K562 (cell line): ENCODE results near the gene SNX9. TPM values are rescaled to one million over a fixed set of nuclear protein-coding genes. Genes with fewer than 3 reads are reported as not detected.

Experiments
- ATAC-seq: fragments of 200-7000 bp; cut with Tn5 transposase; 3 replicates; pipeline ENCODE4 v1.9.1; 2020; ENCODE audit warnings: moderate library complexity
- BruUV-seq: library from RNA; stranded (reverse); fragments of 400-500 nt; replicated peaks from 2 replicates; lab custom pipeline; 2021; lab: Mats Ljungman, UMichigan
- CTCF ChIA-PET: fragments of 300-600 bp; formaldehyde crosslinking; extraction: SDS; loops from one replicate; lab custom pipeline; 2021; ENCODE audit warnings: low intra/inter-chr PET ratio; lab: Yijun Ruan, JAX
- POLR2A ChIA-PET: fragments of 300-600, 350-650 bp; sonication (Branson Sonifier 250); formaldehyde crosslinking; extraction: SDS; loops from one replicate; lab custom pipeline; 2021; ENCODE audit warnings: antibody characterized with exemption, inconsistent platforms; lab: Yijun Ruan, JAX
- DNase-seq, 4 experiments: peaks; one replicate each; pipeline versions ENCODE4 v3.0.0 to v3.0.0-alpha.2; 2011 to 2018; ENCODE audit warnings: low spot score in 3 of 4, mixed read lengths in 3 of 4; ENCODE audit errors: extremely low read depth in 1 of 4
- FAIRE-seq: peaks from 2 replicates; lab custom pipeline; 2011; peaks lifted over from hg19 to GRCh38; lab: Jason Lieb, UNC
- H2AFZ ChIP-seq: 2 replicates; pipeline ENCODE4 v1.6.0; 2011; ENCODE audit warnings: low read depth, low read length, control low read depth, inconsistent platforms
- H3K27ac ChIP-seq: fragments of 200-600 bp; 3 replicates; pipeline ENCODE4 v1.8.0; 2011; ENCODE audit warnings: low read depth, mild to moderate bottlenecking, control low read depth, inconsistent platforms, low read length, moderate library complexity, mixed read lengths; ENCODE audit errors: extremely low read depth
- H3K27me3 ChIP-seq, 2 experiments: fragments of 300-600 bp in 1 of 2; 2 replicates in 1 of 2; 3 replicates in 1 of 2; pipeline versions ENCODE4 v1.6.0 to v1.8.0; 2011; ENCODE audit warnings: inconsistent platforms in 2 of 2, low read length in 2 of 2, mild to moderate bottlenecking in 1 of 2, mixed read lengths in 1 of 2, moderate library complexity in 1 of 2; ENCODE audit not compliant: control insufficient read depth in 2 of 2, insufficient read depth in 2 of 2
- H3K36me3 ChIP-seq: fragments of 300-600 bp; 3 replicates; pipeline ENCODE4 v1.8.0; 2011; ENCODE audit warnings: mild to moderate bottlenecking, low read length, inconsistent platforms; ENCODE audit not compliant: control insufficient read depth, insufficient read depth
- H3K4me1 ChIP-seq, 2 experiments: fragments of 200-600 bp in 1 of 2; replicated peaks in 1 of 2; 2 replicates in 1 of 2; 3 replicates in 1 of 2; pipeline versions ENCODE4 v1.5.1 to v1.8.0; 2011; ENCODE audit warnings: inconsistent platforms in 2 of 2, low read length in 2 of 2, mild to moderate bottlenecking in 1 of 2, mixed read lengths in 1 of 2, moderate library complexity in 1 of 2; ENCODE audit not compliant: control insufficient read depth in 2 of 2, insufficient read depth in 2 of 2
- H3K4me2 ChIP-seq: 2 replicates; pipeline ENCODE4 v1.6.1; 2011; ENCODE audit warnings: low read length, control low read depth, inconsistent platforms, mixed read lengths; ENCODE audit not compliant: insufficient read depth
- H3K4me3 ChIP-seq: fragments of 200-600 bp; sonication (generic), shearing (Covaris generic); 2 replicates; pipeline ENCODE4 v1.5.1; 2016; ENCODE audit warnings: control low read depth, inconsistent platforms
- H3K79me2 ChIP-seq: fragments of 200-600 bp; 3 replicates; pipeline ENCODE4 v1.8.0; 2011; ENCODE audit warnings: low read length, inconsistent platforms; ENCODE audit not compliant: control insufficient read depth, insufficient read depth
- H3K9ac ChIP-seq, 2 experiments: 2 replicates each; pipeline versions ENCODE4 v1.6.0 to v1.6.1; 2011; ENCODE audit warnings: low read depth in 2 of 2, low read length in 2 of 2, control low read depth in 1 of 2, inconsistent platforms in 1 of 2, mild to moderate bottlenecking in 1 of 2, mixed read lengths in 1 of 2; ENCODE audit not compliant: insufficient read depth in 1 of 2
- H3K9me1 ChIP-seq: one replicate; pipeline ENCODE4 v1.6.0; 2011; ENCODE audit warnings: inconsistent platforms, mild to moderate bottlenecking, low read length, moderate library complexity; ENCODE audit not compliant: control insufficient read depth, insufficient read depth
- H3K9me3 ChIP-seq: replicated peaks from 2 replicates; pipeline ENCODE4 v1.5.1; 2011; ENCODE audit warnings: low read depth, low read length, inconsistent platforms; ENCODE audit not compliant: control insufficient read depth, insufficient read depth
- H4K20me1 ChIP-seq: replicated peaks from 2 replicates; pipeline ENCODE4 v1.6.1; 2011; ENCODE audit warnings: low read length, inconsistent platforms, mixed read lengths; ENCODE audit not compliant: control insufficient read depth, insufficient read depth
- ARID3A ChIP-seq: IDR thresholded peaks from 2 replicates; pipeline ENCODE4 v1.6.1; 2012; ENCODE audit warnings: low read depth, low read length, improper control_type of control experiment, borderline replicate concordance
- ASH1L ChIP-seq: fragments of 450-650 bp; IDR thresholded peaks from 2 replicates; pipeline ENCODE4 v1.6.1; 2018; ENCODE audit warnings: borderline replicate concordance, mild to moderate bottlenecking, low read depth; ENCODE audit not compliant: partially characterized antibody
- FUS ChIP-seq: fragments of 200-400 bp; formaldehyde crosslinking; optimal IDR thresholded peaks from 2 replicates; pipeline ENCODE3; 2017; ENCODE audit warnings: low read depth, low read length
- KAT7 ChIP-seq: sonication (generic); formaldehyde crosslinking; IDR thresholded peaks from 2 replicates; pipeline ENCODE4 v1.8.0; 2022; ENCODE audit warnings: missing genetic modification reagents, mild to moderate bottlenecking, borderline replicate concordance
- KDM1A ChIP-seq, 2 experiments: fragments of 450-650 bp; IDR thresholded peaks; 2 replicates each; pipeline ENCODE4 v1.6.1; 2016; ENCODE audit warnings: mild to moderate bottlenecking in 2 of 2
- NFE2 ChIP-seq: IDR thresholded peaks from 2 replicates; pipeline ENCODE4 v1.6.1; 2014; ENCODE audit warnings: antibody characterized with exemption, low read depth
- NR0B1 ChIP-seq: fragments of 450-650 bp; IDR thresholded peaks from one replicate; pipeline ENCODE4 v1.6.1; 2018; ENCODE audit warnings: mild to moderate bottlenecking, moderate library complexity; ENCODE audit not compliant: partially characterized antibody
- PRMT5 ChIP-seq: sonication (generic); formaldehyde crosslinking; IDR thresholded peaks from 2 replicates; pipeline ENCODE4 v1.5.0; 2020; ENCODE audit warnings: missing genetic modification reagents
- SLC30A9 ChIP-seq: fragments of 250-450 bp; sonication (Bioruptor Pico); IDR thresholded peaks from 2 replicates; pipeline ENCODE4 v1.8.0; 2022; ENCODE audit warnings: mild to moderate bottlenecking, moderate library complexity
- SRF ChIP-seq, 2 experiments: fragments of 250-450, 450-650 bp in 1 of 2; sonication (Bioruptor Pico) in 1 of 2; sonication (generic) in 1 of 2; formaldehyde crosslinking; IDR thresholded peaks; 2 replicates each; pipeline versions ENCODE4 v1.5.0 to v1.5.1; 2020 to 2022; ENCODE audit warnings: mild to moderate bottlenecking in 1 of 2, missing genetic modification reagents in 1 of 2
- STAT5A ChIP-seq: IDR thresholded peaks from 2 replicates; pipeline ENCODE4 v1.6.1; 2012; ENCODE audit warnings: low read length, inconsistent platforms, borderline replicate concordance
- ZNF212 ChIP-seq: fragments of 450-650 bp; formaldehyde crosslinking; IDR thresholded peaks from 2 replicates; pipeline ENCODE4 v1.4.0; 2020; ENCODE audit warnings: mild to moderate bottlenecking
- WGBS: fragments of 100-300 bp; shearing (Covaris generic); methylation state at CpG from one replicate; pipeline ENCODE4 v1.1.6; 2016; ENCODE audit warnings: low coverage, mixed read lengths; ENCODE audit not compliant: insufficient coverage; ENCODE audit errors: missing lambda C conversion rate; 5-methylcytosine and 5-hydroxymethylcytosine counted together
- in situ Hi-C: fragments of 300-500 bp; cut with MboI; formaldehyde crosslinking; loops from 4 replicates; pipeline ENCODE4 v1.15.0; 2018; ENCODE audit warnings: inconsistent platforms, mixed read lengths
- intact Hi-C: fragments of 100-400 bp; cut with micrococcal nuclease; formaldehyde crosslinking; loops from 2 replicates; pipeline ENCODE4 v1.14.2; 2022
- polyA plus RNA-seq, 8 experiments: library from polyadenylated mRNA; depleted of rRNA in 4 of 8; stranded (reverse) in 5 of 8; unstranded in 3 of 8; fragments of >200 nt; fragmentation: Nextera tagmentation in 2 of 8; fragmentation: Illumina TruSeq in 1 of 8; extraction: Ambion mirVana in 2 of 8; extraction: Trizol in 1 of 8; gene quantifications; 2 replicates each; pipeline versions ENCODE4 v1.2.1 to v1.2.3, GENCODE V29; 2011 to 2014; ENCODE audit warnings: inconsistent platforms in 1 of 8, missing spikeins in 1 of 8
- total RNA-seq, 7 experiments: library from RNA; depleted of rRNA in 6 of 7; stranded (reverse); fragments of >200 nt in 6 of 7; fragmentation: Illumina TruSeq in 2 of 7; extraction: Trizol in 2 of 7; gene quantifications; 2 replicates each; pipeline versions ENCODE4 v1.2.1 to v1.2.3, GENCODE V29; 2011 to 2021; ENCODE audit warnings: low replicate concordance in 1 of 7

The SNX9 gene
- total and polyA plus RNA-seq, 9 of the 15 experiments (the other 6 are each of a cell fraction or from before 2014, with no cell fraction given) = 6.0 to 81.7 (median 57.1) TPM

- whole genome bisulfite sequencing = 75% methylated on average over 3 of the region's 3 CpGs
- Histone ChIP-seq H2AFZ (no peak overlapping the region; the same call in 1 of the 2 replicates), H3K27me3 (no peaks in the 10 kb centered on the region), H3K9me1 (no peaks in the 10 kb centered on the region), H3K9me3 (no peaks in the 10 kb centered on the region), H3K79me2 (no peaks in the 10 kb centered on the region), H3K9ac (no peak overlapping the region), H3K4me3 (no peak overlapping the region), H3K36me3 (no peaks in the 10 kb centered on the region), H3K4me2 (no peak overlapping the region), H3K27ac (no peak overlapping the region), H4K20me1 (no peaks in the 10 kb centered on the region), H3K4me1 (peaks cover 25 to 28% of the 10 kb centered on the region in 2 experiments)
- ChIA-PET POLR2A (interaction anchor here (0.9 to 1.3 kb wide), 2 partner anchors 15 to 63 kb away, joined by 3 to 4 read pairs; no protein-coding TSS in a partner anchor), CTCF (no interaction called here)
- intact Hi-C loops (no loop called here), in situ Hi-C loops (no loop called here)
- DNase-seq = no peak
- FAIRE-seq = no peak
- no peak for ATAC-seq
- TF ChIP-seq NR0B1 = no peak
- TF ChIP-seq STAT5A = no peak
- no peak for TF ChIP-seq SLC30A9 (CRISPR knock-in tag)
- no peak for TF ChIP-seq ASH1L
- no peak for TF ChIP-seq ARID3A
- TF ChIP-seq KDM1A (IDR thresholded peaks at IDR 0.05) = no peak
- no peak for TF ChIP-seq FUS
- no peak for TF ChIP-seq KAT7 (CRISPR knock-in tag)
- TF ChIP-seq ZNF212 = no peak
- no peak for TF ChIP-seq PRMT5 (CRISPR knock-in tag)
- no peak for TF ChIP-seq SRF (CRISPR knock-in tag; IDR thresholded peaks at IDR 0.05)
- TF ChIP-seq NFE2 = no peak
- no TSS peak for BruUV-seq
Measured at GRCh38 chr6:157775376-157775775, 47.7 kb upstream of the SNX9 start.
